SK-N-MC (cell line): ENCODE results near the gene RBM6.

Source experiments
- EZH2 ChIP-seq: fragments of 200-600 bp; sonication (generic); IDR thresholded peaks from one replicate; pipeline ENCODE4 v1.6.1; 2017; ENCODE audit warnings: antibody characterized with exemption
- POLR2AphosphoS5 ChIP-seq: IDR thresholded peaks from 2 replicates; pipeline ENCODE4 v1.6.1; 2012; ENCODE audit warnings: mild to moderate bottlenecking, low read depth, low read length, borderline replicate concordance

GRCh38 chr3:50120364-50121071, 180.6 kb downstream of the RBM6 start:
- no peak for TF ChIP-seq EZH2
- no peak for TF ChIP-seq POLR2AphosphoS5
